ENCODE results near the gene GP9. TPM values are rescaled to one million over a fixed set of nuclear protein-coding genes. Genes with fewer than 3 reads are reported as not detected.
A peak's percentile ranks its signal among the peaks of the same experiment; 100 is the strongest.

Gene GP9
- under 1 TPM in 1 of 6 experiments, not detected in 5; 0.50 TPM for total RNA-seq
- long read RNA-seq = 0 reads

DNA sequence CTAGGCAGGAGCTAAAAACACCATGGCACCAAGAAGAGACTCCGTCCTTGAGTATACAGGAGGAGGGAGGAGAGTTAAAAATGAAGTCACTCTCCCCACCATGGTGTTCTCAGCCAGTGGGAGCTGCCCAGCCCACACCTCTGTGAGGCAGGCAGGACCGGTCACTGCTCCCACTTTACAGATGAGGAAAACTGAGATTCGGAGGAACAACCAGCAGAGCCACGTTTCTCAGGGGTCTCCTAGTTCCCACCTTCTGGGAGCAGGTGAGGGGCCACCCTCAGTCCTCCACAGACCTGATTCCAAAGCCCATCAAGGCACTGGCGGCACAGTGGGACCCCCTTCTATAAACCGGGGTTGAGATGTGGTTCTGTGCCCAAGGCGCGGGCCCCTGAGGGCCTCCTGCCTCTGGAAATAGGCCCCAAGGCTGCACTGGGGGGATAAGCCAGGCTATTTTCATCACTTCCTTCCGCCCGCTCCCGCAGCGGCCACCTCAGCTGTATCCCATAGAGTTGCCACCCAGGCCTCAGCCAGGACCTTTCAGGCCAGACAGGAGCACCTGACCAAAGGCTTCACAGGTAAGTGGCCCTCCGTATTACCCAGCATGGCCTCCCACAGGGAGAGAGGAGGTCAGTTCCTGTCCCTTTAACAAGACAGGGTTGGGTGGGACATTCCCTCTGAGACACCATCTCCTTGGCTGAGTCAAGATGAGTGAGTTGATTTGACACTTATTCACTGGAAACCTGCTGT, at the start of gene GP9:
Gene GP9 (plus strand): TSS at position 504 of the 747 bp plus-strand sequence. CDS start 961 bp downstream, outside the sequence.
- TF ChIP-seq POLR2A (IDR thresholded peaks at IDR 0.05) = no peak
- TF ChIP-seq, protein P1, sequence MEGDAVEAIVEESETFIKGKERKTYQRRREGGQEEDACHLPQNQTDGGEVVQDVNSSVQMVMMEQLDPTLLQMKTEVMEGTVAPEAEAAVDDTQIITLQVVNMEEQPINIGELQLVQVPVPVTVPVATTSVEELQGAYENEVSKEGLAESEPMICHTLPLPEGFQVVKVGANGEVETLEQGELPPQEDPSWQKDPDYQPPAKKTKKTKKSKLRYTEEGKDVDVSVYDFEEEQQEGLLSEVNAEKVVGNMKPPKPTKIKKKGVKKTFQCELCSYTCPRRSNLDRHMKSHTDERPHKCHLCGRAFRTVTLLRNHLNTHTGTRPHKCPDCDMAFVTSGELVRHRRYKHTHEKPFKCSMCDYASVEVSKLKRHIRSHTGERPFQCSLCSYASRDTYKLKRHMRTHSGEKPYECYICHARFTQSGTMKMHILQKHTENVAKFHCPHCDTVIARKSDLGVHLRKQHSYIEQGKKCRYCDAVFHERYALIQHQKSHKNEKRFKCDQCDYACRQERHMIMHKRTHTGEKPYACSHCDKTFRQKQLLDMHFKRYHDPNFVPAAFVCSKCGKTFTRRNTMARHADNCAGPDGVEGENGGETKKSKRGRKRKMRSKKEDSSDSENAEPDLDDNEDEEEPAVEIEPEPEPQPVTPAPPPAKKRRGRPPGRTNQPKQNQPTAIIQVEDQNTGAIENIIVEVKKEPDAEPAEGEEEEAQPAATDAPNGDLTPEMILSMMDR (IDR thresholded peaks at IDR 0.05) = no peak
- Histone ChIP-seq H3K9me3 (no peaks in the 10 kb centered on the region), H3K4me3 (no peak within 1 kb of the TSS), H3K27ac (no peak within 1 kb of the TSS), H3K27me3 (no peaks in the 10 kb centered on the region), H3K36me3 (no peaks in the 10 kb centered on the region), H3K4me1 (peaks cover 0 to 10% (median 3%) of the 10 kb centered on the region in 4 donors)
- WGBS (ENCODE audit: insufficient coverage, low coverage, low lambda C conversion rate, missing lambda C conversion rate) = 25% methylated on average over 2 of the region's 13 CpGs
- intact Hi-C loops (cut with DNase I) = no loop called here
- no peak for ATAC-seq
- DNase-seq = no peak

DNA sequence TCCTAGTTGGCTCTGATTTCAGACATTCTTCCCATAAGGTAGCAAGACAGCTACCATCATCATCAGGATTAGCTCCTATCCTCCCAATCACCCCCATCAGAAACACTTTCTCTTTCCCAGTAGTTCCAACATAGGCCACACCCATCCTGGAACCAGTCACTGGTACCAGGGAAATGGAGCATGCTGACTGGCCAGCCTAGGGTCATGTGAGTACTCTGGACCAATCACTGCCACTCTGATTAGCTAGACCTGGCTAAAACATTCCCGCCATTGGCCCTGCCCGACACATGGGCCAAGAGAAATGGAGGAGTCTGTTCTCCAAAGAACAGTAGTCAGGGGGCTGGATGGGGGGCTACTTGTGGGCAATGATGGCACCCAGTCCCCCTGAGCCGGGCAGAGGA, 47.1 kb upstream of the GP9 start:
- intact Hi-C loops (cut with DNase I) = no loop called here
- TF ChIP-seq POLR2A (IDR thresholded peaks at IDR 0.05) = no peak
- TF ChIP-seq, protein P1 (IDR thresholded peaks at IDR 0.05) = no peak
- Histone ChIP-seq H3K36me3 (no peaks in the 10 kb centered on the region), H3K9me3 (no peaks in the 10 kb centered on the region), H3K27me3 (no peaks in the 10 kb centered on the region), H3K4me1 (no peaks in the 10 kb centered on the region), H3K27ac (no peak overlapping the region), H3K4me3 (no peak overlapping the region)
- DNase-seq = no peak
- 75% methylated on average over 1 of the region's 3 CpGs for WGBS (ENCODE audit: insufficient coverage, low coverage, low lambda C conversion rate, missing lambda C conversion rate)
- ATAC-seq = no peak

DNA sequence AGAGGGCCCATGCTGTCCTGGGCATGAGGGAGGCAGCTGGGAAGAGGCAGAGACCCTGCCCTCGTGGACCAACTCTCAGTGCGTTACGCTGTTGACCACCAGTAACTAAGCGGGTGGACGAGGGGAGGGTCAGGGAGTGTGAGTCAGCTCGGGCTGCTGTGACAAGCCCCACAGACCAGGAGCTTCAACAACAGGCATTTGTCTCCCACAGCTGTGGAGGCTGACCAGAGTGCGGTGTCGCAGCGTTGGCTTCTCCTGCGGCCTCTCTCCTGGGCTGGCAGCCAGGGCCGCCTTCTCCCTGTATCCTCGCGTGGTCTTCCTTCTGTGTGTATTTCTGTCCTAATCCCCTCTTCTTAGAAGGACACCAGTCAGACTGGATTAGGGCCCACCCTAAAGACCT, 46.4 kb upstream of the GP9 start:
- H3K36me3 ChIP-seq = no peaks in the 10 kb centered on the region
- ATAC-seq (peak in 2 of 4 donors; percentile 8 to 9), DNase-seq (no peak)
- TF ChIP-seq POLR2A (IDR thresholded peaks at IDR 0.05) = no peak
- TF ChIP-seq, protein P1 (IDR thresholded peaks at IDR 0.05) = no peak
- no peaks in the 10 kb centered on the region for H3K27me3 ChIP-seq
- H3K4me3 ChIP-seq = no peak overlapping the region
- no peak overlapping the region for H3K27ac ChIP-seq
- no peaks in the 10 kb centered on the region for H3K4me1 ChIP-seq
- 74% methylated on average over 9 of the region's 13 CpGs for WGBS (ENCODE audit: insufficient coverage, low coverage, low lambda C conversion rate, missing lambda C conversion rate)
- H3K9me3 ChIP-seq = no peaks in the 10 kb centered on the region
- intact Hi-C loops (cut with DNase I) = no loop called here

DNA sequence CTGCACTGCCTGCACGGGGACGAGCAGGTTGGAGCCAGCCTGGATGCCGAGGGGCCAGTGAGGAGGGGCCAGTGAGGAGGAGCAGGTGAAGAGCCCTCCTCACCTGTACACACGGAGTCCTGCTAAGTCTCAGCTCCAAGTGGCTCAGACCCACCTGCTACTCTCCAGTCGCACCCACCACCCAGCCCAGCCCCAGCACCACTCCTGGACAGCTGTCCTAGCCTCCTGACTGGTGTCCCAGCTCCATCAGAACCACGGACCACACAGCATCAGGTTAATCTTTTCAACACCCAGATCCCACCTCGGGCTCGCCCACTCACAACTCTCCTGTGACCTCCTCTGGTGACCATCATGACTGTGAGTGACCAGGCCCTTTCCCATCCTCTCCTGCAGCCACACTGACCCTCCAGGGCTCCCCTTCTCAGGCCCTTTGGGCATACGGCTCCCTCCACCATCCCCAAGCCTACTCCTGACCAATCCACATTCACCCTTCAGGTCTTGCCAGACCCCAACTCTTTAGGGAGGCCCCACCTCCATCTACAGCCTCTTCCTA, 45.7 kb upstream of the GP9 start:
- Histone ChIP-seq H3K4me1 (no peaks in the 10 kb centered on the region), H3K36me3 (no peaks in the 10 kb centered on the region), H3K4me3 (no peak overlapping the region), H3K27ac (peak overlapping the region in 2 of 3 donors; percentile 8 to 33), H3K9me3 (no peaks in the 10 kb centered on the region), H3K27me3 (no peaks in the 10 kb centered on the region)
- DNase-seq (peak in 1 of 3 donors; percentile 27), ATAC-seq (no peak)
- WGBS (ENCODE audit: insufficient coverage, low coverage, low lambda C conversion rate, missing lambda C conversion rate) = 81% methylated on average over 6 of the region's 9 CpGs
- intact Hi-C loops (cut with DNase I) = no loop called here
- no peak for TF ChIP-seq POLR2A (IDR thresholded peaks at IDR 0.05)
- TF ChIP-seq, protein P1 (IDR thresholded peaks at IDR 0.05) = no peak
